HTR-8/SVneo (cell line): ENCODE measurements around the gene SERP2.

Experiments
- DNase-seq: peaks from one replicate; pipeline ENCODE4 v3.0.0; 2011; ENCODE audit warnings: low spot score, mixed read lengths; ENCODE audit not compliant: insufficient read length
- FAIRE-seq: peaks from 2 replicates; lab custom pipeline; 2011; peaks lifted over from hg19 to GRCh38; lab: Jason Lieb, UNC

SERP2 gene

DNA sequence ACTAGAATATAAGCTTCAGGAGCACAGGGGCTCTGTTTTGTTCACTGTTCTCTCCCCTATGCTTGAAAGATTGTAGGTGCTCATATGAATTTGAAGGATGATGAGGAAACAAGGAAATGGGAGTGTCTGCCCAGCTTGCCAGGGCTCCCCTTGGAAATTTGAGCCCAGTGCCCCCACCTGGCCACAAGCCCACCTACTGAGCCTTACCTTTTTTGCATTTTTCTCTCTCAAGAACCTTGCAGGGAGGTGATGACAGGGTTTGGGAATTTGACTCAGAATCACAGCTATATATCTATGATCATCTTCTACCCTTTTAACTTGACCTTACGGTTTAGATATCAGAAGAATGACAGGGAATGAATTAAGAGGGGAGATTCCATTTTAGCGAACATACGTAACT is 33.8 kb downstream of the SERP2 start:
- FAIRE-seq (no peak), DNase-seq (no peak)

DNA sequence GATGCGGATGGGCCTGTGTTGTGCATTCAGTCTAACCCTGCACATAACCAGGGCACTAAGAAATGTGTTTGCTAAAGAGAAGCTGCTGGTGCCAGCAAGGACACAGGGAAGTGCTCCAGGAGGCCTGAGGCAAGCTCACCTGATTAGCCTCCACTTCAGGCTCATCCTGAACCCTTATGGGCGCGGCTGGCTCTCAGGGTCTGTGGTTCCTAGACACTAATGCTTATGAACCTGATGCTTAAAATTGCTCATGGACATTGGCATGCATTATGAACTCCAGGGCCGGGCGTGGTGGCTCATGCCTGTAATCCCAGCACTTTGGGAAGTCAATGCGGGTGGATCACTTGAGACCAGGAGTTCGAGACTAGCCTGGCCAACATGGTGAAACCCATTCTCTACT is 34.3 kb downstream of the SERP2 start:
- FAIRE-seq: no peak
- DNase-seq: no peak

DNA sequence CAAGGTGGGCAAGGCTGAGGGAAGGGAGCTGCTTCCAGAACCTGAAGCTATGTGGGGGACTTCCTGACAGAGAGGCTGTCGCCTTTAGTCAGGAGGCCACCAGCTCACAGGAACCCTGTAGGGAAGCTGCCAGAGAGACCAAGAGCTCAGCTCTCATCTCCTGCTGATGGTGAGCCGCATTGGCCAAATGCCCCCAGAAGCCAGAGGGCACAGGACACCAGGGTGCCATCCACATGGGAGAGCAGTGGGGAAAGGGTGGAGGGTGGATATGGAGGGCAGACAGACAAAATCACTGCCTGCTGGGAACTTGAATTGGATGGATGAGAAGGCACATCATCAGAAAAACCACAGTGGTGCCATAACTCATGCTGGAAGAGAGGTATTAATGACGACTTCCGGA is 36.0 kb downstream of the SERP2 start:
- FAIRE-seq (no peak), DNase-seq (no peak)

DNA sequence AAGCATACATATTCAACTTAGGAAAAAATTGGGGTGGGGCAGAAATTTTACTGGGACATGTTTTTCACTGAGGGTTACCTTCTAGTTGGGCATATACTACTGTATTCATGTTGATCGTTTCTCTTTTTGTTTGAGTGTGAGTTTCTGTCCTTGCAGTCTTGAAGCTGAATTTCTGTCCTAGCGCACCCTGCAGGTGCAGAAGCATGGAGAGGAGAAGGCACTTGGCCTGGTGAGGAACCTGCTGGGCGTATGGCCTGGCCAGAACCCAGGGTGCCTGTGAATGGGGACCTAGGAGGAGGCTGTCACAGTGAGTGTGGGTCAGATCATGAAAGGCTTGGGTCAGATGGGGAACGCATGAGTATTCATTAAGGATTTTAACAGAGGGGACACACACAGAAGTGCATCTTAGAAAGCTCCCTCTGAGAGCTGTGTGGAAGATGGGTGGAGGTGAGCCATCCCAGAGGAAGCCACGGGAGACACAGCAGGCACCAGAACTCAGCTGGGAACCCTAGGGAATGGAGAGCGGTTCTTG is 36.8 kb downstream of the SERP2 start:
- FAIRE-seq (no peak), DNase-seq (no peak)

DNA sequence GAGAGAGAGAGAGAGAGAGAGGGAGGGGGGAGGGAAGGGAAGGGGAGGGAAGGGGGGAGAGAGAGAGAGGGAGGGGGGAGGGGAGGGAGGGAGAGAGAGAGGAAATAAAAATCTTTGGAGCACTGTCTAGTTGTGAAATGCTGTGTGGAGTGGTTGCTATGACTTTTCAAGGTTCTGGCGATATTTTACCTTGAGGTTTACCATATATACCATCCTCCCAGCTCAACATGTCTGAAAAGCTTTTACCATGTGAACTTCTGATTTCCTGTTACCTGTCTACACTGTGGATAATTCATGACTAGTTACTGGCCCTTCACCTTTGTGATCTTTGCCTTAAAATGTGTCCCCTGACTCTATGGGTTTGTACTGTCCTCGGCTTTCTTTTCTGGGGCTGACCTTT is 38.2 kb downstream of the SERP2 start:
- FAIRE-seq (no peak), DNase-seq (no peak)

DNA sequence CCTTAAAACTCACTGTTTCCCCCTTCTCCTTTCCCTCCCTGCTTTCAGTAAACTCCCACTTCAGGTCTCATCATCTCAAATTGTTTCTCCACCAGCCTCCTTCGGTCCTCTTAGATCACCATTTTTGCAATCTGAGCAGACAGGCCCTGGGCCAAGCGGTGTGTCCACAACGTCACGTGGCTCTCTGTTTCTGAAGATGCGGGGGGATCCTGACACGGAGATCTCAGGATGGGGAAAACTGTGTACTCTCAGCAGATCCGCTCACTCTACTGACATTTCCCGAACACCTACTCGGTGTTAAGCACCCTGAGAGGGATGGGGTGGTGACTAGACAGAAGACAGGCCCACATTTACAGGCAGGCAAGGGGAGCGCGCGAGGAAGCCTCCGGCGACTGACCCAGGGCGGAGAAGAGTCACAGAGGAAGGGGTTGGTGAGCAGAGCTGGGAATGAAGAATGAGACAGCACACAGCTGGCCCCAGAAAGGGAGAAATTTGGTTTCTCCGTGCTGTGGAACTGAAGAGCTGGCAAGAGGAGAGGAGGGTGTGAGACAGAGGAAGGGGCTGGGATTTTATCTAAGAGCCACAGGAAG is 38.8 kb downstream of the SERP2 start:
- no peak for DNase-seq
- FAIRE-seq: no peak

DNA sequence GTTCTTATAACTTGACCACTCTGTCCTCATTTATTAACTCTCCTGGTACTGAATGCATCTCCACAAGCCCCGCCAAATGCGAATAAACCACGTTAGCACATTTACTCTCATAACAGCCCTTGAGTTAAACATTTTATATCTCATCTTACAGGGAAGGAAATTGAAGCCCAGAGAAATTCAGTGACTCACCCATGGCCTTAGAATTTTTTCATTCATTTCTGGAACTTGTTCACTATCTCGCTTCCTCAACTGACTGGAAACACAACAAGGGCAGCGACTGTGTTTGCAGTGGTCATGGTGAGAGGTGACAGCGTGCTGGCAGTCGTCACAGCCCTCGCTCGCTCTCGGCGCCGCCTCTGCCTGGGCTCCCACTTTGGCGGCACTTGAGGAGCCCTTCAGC is 39.5 kb downstream of the SERP2 start:
- FAIRE-seq: no peak
- no peak for DNase-seq

DNA sequence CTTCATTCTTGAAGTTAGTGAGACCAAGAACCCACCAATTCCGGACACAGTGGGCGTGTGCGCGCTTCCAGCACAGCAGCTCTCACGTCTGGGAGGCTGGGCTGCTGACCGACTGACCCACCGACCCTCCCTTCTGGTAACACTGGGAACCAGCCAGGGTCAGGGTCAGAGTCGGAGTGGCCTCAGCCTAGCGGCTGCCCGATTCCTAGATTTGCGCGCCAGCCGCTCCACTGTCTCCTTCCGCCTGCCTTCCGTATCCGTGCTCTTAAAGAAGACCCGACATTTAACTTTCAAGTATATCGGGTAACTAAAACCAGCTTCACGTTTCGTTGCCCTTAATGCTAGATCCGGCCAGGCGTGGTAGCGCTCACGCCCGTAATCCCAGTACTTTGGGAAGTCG is 41.1 kb downstream of the SERP2 start:
- FAIRE-seq: no peak

DNA sequence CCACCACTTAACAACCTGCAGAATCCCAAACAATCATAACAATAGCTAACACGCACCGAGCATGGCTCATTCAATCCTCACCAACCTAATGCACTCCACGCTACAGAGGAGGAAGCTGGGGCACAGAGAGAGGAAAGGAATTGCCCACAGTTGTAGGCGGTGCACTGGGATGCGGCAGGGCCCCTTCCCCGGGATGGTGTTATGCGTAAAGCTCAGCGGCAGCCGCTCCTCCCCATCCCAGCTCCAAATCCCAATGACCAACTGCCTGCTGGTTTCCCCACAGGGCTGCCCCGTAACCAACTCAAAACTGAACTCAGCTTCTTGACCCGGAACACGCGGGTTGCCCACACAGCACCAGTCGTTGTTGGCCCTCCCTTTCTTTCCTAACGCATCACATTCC is 42.2 kb downstream of the SERP2 start:
- no peak for FAIRE-seq

More for the DNA sequence above, 41.1 kb downstream of the SERP2 start:
- no peak for DNase-seq

DNA sequence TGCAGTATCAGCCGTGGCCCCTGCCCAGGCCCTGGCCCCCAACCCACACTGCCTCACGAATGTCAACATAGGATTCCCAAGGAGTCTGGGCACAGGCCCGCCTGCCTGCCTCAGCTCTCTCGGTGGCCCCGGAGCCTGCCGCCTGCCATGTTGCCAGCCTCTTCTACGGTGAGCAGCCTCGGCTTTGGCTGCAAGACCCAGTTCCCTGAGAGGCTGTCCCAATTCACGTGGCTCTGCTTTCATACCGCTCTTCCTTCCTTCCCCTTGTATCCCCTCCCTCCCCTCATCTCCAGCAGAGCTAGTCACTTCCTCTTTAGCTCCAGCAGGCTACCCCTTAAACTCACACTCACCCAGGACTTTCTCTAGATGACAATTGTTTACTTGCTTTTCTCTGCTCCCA is 42.7 kb downstream of the SERP2 start:
- FAIRE-seq: no peak
- no peak for DNase-seq

More for the DNA sequence above, 42.2 kb downstream of the SERP2 start:
- DNase-seq: no peak

DNA sequence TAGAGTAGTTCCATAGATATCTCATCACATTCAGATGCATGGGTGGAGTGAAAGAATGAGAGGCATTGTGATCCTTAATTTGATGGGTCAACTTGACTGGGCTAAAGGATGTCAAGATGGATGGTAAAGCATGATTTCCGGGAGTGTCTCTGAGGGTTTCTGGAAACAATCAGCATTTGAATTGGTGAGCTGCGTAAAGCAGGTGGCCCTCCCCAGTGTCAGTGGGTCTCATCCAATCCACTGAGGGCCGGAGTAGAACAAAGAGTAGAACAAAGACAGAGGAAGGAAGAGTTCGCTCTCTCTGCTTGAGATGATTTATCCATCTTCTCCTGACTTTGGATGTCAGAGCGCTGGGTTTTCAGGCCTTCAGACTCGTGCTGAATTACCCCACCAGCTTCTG is 43.1 kb downstream of the SERP2 start:
- DNase-seq (no peak), FAIRE-seq (no peak)

DNA sequence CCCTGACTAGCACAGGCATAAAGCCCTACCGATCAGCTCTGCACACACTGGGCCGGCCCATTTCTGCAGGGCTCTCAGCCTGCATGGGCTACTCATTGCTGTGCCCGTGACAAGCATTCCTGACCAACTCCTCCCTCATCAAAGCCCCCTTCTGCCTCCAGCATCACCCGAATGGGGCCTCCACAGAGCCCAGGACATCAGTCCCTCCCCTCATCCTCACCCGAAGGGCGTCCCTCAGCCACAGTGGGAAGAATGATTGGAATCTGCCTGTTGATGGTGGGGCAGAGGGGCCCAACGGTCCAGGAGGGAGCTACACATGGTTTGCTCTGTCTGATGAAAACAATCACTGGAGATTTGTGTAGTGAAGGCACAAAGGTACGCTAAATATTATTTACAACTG is 43.8 kb downstream of the SERP2 start:
- DNase-seq (no peak), FAIRE-seq (no peak)

DNA sequence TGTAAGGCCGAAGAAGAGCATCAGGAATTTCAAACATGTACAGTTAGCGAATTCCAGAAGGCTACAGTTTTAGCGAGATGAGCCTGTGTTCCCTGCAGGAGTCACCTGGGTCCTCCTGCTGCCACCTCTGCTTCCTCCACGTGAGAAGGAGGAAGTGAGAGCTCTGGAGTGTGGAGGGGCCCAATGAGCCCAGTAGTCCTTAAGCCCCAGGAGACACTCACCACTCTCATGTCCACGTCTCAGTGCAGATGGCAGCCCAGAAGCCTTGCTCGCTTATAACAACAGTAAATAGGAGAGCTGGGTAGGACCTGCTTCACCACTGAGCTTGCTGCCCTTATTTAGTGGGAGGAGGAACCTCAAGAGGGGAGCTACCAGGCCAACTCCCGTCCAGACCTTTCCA is 44.3 kb downstream of the SERP2 start:
- FAIRE-seq (no peak), DNase-seq (no peak)

DNA sequence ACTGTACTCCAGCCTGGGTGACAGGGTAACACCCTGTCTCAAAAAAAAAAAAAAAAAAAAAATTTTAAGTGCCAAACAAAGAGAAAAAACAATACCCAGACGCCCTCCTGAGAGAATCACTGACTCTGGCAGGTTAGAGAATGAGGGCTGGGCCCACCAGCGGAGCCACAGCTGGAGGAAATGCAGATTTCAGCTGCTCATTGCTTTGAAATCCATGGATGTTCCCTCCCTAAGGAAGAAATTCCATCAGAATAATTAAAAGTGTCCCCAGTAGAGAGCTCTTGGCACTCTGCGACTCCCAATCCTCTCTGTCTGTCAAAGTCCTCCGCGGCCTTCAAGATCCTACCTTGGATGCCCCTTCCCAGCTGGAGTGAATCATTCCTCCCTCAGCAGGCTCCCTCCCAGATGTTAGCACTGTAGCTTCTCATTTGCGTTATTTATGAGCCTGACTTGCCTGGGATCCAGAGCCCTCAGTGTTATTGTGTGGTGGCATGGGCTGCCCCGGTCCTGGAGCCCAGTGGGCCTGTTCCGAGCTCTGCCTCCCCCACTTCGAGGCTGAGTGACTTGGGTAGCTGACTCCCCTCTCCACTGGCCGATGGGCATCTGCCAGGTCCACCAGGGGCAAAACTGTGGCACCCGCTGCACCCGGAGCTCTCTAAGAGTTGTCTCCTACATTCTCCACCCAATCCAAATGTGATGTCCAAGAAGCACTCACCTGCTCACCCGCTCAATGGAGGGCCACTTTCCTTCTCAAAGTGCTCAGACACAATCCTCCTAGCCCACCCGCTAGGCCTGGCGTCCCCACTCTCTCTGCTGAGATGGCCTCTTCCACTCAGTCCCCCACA is 47.0 kb downstream of the SERP2 start:
- FAIRE-seq (no peak), DNase-seq (no peak)

DNA sequence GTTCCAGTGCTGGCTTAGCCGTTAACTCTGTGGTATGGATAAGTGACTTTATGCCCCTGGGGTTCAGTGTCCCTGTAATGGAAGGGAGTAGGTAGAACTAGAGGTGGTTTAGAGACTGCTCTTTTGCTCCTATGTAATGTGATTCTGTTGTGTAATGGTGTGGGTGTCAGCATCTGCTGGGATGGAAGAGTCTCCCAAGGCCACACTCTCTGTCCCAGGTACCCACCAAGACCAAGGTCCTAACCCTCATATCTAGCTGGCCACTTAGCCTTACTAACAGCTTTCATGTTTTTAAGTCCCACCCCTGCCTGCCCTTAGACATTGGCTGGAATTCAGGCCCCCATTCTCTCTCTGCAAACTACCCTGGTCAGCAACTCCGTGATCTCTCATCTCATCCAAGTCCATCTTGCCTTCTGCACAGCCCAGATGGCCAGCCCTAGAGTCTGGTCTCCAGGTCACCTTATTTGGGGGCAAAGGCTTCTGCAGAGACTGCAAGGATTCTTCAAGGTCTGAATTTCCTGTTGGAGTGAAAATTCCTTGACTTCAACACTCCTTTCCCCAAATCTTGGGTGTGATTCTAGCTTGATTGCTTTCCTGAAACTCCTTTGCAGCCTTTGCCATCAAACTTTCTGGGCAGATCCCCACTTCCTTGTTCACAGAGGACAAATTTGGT is 48.4 kb downstream of the SERP2 start:
- DNase-seq: no peak
- FAIRE-seq: no peak

DNA sequence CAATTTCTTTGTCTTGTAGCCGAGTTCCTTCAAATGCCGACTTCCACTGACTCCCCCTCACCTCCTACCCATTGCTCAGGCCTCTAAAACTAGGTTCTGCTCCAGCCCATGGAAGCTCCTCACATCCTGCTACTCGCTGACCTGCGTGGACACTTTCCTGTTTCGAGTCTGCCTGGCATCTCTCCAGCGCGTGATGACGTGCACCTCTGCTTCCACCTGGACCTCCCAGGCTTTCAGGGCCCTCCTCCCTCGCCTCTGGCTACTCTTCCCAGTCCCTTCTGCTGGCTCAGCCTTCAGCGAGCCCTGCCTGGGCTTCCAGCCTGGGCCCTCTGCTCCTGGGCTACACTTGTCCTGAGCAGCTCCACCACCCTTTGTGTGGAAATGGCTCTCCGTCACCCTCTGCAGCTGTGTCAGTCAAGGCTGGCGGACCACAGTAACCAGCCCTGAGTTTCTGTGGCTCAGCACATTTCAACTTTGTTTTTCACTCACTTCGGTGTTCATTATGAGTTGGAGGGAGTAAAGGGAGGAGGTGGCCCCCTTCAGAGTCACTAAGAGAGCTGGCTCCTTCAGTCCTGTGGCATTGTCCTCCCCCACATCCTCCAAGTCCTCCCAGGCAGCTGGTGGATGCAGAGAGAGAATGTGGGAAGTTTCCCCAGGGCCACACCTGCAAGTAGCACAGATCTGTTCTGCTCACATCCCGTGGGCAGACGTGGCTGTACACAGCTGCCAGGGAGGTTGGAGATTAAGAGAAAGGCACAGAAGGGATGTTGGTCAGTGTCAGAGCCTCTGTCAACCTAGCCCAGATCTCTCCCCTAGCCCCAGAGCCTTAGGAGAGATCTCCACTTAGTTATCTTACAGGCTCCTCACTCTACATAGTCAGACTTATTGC is 49.4 kb downstream of the SERP2 start:
- DNase-seq (no peak), FAIRE-seq (no peak)

DNA sequence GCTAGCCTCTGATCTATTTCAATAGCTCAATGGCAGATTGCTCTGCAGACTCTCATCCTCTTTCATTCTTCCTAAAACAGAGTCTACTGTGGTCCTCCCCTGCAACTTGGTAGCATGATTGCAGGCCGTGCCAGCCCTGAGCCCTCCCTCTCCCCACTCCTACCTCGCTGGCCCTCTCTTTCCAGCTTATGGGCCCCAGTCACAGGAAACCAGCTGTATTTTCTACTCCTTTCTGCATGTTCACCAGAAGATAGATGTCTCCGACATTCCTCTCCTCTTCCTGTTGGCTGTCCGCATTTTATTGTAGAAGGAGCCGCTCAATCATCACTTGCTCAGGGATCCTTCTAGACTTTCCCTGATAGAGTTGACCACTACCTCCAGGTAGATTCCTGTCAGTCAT is 50.2 kb downstream of the SERP2 start:
- DNase-seq (no peak), FAIRE-seq (no peak)

DNA sequence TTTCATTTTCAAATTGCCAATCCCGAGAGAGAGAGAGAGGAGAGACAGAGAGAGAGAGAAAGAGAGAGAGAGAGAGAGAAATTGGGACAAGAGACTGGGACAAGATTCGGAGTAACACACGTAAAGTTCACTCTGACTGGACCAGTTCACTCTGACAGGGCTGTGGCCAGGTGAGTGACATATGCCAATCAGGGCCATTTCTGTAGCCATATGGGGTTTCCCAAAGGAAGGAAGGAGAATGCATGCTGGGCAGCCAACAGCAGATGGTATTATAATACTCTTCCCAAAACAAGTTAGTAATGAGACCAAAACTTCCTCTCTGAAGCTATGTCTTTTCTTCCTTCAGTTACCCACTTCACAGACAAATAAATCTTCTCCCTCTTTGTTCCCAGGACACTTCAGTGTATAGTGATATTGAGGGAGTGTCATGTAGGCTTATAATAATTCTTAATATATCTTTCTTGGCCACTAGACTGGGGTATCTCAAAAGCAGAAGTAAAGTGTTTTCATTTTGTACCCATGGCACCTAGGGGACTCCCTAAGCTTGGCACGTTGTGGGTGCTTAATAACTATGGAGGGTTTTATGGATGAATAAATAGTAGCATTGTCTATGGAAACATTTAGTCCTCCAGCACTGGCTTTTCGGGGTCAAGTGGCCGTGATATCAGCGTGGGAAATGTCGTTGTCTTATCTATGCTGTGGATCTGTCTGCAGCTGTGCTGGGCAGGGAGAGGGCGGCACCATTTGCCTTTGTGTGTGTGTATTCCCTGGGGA is 51.6 kb downstream of the SERP2 start:
- FAIRE-seq (no peak), DNase-seq (no peak)

DNA sequence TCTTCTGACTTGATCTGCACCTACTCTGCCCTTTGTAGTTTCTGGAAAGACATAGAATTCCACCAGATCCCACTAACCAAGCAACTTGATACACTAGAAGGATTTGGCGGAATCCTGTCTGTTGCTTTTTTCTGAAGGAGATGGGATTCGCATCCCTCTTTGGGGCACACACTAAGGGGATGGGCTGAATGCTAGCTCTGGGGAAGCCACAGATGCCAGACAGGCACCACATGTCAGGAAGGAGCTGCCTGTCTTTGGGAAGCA is 52.1 kb downstream of the SERP2 start:
- DNase-seq (no peak), FAIRE-seq (no peak)

DNA sequence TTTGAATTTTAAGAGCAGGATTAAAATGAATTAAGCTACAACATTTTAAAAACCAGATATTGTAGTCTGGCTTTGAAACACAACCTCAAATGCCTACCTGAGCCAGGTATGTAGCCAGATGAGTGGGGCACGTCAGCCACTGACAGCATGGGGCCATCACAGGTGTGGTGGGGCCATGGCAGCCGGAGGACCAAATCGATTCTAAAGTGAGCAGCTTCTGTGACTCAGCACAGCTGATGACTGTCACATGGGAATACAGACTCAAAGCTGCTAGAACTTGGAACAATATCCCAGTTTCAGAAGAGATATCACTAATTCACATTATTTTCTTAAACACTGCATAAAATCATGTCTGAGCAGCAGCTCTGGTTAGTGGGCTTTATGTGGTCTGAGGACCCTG is 52.8 kb downstream of the SERP2 start:
- FAIRE-seq (no peak), DNase-seq (no peak)
